GM18517 (cell line): Measurements from ENCODE around the gene FAM221B.

Experiments used
- ATAC-seq: cut with Tn5 transposase; IDR thresholded peaks from one replicate; pipeline ENCODE4 v1.9.1; 2021; ENCODE audit warnings: mild to moderate bottlenecking, moderate library complexity; ENCODE audit not compliant: unreplicated experiment

The FAM221B gene

DNA sequence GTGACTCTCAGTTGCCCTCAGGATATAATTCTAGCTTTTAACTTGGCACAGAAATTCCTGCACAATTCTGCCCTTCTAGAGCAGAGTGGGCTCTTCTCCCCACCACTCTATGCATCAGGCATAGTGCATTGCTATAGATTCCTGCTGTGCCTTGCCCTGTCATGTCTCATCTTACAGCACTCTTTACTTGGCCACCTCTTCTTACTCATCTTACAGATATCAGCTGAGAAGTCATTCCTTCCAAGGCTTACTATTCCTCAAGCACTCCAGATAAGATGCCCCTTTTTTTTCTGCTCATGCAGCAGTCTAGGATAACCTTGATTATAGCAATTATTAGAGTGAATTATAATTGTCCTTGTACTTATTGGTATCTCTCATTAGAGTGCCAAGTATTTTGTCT is 5.6 kb downstream of the FAM221B start:
- no peak for ATAC-seq

GRCh38 chr9:35820076-35820475 is 8.5 kb downstream of the FAM221B start:
- no peak for ATAC-seq

- ATAC-seq = no peak
These were observed 10.2 kb downstream of the FAM221B start for GRCh38 chr9:35818341-35818740.

DNA sequence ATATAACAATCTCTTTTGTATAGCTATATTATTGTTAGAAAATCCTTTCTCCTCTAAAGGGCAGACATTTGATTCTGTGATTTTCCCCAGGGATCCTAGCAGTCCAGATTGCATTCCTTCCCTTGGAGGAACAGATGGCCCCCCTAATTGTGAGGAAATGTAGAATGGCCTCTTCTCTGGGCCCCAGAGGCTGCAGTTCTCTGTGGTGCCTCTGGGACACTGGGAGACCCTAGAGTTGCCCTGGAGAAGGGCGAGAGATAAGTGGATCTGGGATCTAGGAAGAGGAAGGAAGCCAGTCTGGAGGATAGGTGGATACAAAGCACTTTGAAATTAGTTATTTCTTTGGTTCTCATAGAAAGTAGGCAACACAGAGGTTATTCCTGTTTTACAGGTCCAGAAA is 11.8 kb downstream of the FAM221B start:
- no peak for ATAC-seq

DNA sequence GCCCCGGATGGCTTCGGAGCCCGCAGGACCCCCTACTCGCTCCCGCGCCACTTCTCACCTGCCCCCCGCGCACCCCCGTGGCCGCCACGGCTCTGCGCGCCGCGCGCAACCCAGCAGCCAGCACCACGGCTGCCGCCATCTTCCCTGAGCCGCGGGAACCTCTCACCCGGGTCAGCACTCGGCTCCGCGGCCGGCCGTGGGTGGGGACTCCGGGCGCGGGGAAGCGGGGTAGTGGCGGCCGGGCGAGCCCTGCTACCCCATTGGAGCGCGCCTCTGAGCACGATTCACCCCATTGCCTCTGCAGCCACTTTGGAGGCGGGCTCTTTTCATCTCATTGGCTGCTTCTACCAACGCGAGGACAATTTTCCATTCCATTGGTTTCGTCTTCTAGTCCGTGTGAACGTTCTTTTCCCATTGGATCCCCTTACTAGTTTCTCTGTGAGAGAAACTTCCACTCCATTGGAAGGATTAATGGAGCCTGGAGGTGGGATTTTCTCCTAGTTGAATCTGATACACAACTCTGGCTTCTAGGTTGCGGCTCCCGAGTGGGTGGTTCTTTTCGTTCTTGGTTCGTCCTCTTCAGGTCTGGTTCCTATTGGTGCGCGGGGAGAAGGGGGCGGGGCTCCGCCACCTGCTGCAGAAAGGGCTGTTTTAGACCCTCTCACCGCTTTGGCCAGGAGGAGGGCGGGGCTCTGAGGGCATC is 13.5 kb downstream of the FAM221B start, which contains the start of gene HINT2:
HINT2 (minus strand) TSS at position 202 of the 703 bp plus-strand sequence; CDS start at position 139, 63 bp downstream.
- ATAC-seq = peak; percentile 67

- peak; percentile 32 for ATAC-seq
These were observed 14.3 kb downstream of the FAM221B start for GRCh38 chr9:35814106-35814840.

GRCh38 chr9:35813434-35814105 is 15.0 kb downstream of the FAM221B start:
- no peak for ATAC-seq

DNA sequence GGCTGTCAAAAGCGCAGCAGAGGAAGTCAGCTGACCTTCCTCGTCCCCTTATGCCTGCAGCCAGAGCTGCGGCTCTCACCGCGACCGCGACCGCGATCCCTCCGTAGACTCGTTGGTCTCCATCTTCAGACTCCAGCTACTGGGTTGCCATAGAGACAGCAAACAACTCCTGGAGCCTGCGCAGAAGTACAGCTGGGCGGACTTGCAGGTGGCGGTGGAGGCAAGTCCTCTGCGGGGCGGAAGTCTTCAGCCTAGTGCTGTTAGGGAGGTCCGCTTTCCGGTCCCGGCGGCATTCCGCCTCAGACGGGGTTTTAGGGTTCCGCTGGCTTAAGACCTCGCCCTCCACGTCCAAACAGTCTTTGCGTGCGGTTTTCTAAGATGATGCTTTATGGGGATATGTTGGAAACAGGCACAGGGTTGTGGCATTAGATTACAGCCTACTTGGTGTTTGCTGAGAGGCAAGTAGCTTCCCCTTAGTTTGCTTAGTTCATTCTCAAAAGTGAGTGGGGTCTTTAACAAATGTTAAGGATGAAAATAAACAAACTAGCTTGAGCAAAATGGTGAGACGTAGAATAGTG is 16.4 kb downstream of the FAM221B start, which contains the start of gene SPAG8:
SPAG8 (minus strand) TSS at position 238 of the 578 bp plus-strand sequence; CDS start at position 123, 115 bp downstream.
- ATAC-seq = peak; percentile 58

DNA sequence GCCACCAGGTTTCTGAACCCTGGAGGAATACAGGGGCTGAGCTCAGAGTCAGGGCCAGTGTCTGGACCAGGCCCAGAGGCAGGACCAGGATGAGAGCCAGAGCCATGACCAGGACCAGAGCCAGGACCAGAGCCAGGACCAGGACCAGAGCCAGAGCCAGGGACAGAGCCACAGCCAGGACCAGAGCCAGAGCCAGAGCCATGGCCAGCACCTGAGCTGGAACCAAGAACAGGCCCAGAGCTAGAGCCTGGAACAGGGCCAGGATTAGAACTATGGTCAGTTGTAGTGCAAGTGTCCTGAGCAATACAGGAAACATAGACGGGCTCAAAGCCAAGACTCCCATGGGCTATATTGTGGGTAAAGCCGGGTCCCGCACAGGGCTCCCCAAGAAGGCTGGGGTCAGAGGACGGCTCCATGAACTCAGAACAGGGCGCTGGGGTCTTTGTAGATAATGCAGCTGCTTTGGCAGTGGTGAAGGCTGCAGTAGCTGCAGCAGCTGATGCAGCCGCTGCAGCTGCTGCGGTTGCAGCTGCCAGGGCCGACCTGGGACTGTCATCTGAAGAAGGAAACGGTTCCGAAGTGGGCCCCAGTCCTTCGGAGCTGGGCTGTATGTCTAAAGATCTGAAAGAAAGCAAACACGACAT is 17.0 kb downstream of the FAM221B start:
- ATAC-seq = no peak

DNA sequence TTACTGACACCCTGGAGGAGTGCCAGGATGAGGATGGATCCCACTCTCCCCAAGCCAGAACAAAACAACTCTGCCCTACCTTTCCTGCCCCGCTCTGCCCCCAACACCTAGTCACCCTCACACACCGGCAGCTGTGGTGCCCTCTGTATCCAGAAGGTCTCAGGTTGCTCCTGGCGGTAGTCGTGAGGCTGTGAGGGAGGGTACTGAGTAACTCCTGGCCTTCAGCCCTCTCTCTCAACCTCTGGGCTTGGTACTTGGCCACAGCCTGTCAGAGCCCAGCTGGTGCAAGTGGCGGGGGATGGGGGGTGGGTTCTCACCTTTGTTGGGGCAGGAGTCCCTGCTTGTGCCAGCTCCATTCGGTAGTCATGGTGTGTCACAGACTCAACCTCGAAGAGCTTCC is 18.4 kb downstream of the FAM221B start:
- ATAC-seq = no peak

- ATAC-seq = no peak
These were observed 20.1 kb downstream of the FAM221B start for GRCh38 chr9:35808433-35808832.

GRCh38 chr9:35806101-35806500 is 22.4 kb downstream of the FAM221B start:
- no peak for ATAC-seq

DNA sequence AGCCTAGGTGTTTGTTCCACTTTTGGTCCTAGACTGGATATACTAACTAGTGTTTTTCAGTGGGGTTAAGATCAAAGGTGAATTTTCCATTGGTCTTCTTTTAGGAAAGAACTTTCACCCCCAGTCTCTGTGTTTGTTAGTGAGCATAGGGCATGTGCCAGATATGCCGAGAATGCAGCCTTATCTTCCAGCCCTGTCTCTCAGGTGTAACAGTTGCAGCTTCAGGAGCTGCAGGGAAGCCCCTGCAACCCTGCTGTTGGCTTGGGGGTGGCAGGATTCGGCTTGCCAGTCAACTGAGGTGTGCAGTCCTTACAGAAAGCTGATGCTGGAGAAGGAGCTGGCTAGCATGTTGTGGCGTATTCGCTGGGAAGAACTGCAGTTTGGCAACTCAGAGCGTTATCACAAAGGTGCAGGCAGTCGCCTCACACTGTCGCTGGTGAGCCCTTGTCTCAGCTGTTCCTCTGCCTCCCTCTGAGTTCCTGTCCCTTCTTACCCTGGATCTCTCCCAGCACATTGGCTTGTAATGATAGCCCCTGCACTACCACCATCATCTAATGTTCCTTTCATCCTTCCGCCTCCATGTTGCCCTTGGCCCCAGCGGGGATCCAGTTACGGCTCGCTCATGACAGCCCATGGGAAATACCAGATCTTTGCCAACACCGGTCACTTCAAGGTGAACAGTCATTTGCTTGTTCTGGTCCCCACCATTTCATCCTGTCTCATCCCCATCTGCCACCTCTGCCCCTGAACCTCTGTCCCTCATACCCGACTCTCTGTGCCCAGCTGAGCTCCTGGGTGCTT is 27.0 kb downstream of the FAM221B start:
- ATAC-seq = no peak

DNA sequence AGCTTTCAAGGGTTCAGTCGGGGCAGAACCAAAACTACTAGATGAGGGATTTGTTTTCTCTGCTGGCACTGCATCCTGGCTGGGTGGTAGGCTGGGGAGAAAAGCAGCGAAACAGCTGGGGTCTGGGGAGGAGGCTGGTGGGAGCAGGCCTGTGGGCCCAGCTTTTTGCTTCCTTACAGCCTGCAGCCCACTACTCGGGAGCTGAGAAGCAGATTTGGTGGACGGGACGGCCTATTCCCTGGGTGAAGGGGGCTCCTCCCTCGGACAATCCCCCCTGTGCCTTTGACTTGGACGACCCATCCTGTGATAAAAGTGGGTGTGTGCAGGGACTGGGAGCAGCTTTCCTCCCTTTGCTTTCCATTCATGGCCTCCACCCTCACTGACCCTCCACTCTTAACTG is 28.0 kb downstream of the FAM221B start:
- ATAC-seq = no peak

DNA sequence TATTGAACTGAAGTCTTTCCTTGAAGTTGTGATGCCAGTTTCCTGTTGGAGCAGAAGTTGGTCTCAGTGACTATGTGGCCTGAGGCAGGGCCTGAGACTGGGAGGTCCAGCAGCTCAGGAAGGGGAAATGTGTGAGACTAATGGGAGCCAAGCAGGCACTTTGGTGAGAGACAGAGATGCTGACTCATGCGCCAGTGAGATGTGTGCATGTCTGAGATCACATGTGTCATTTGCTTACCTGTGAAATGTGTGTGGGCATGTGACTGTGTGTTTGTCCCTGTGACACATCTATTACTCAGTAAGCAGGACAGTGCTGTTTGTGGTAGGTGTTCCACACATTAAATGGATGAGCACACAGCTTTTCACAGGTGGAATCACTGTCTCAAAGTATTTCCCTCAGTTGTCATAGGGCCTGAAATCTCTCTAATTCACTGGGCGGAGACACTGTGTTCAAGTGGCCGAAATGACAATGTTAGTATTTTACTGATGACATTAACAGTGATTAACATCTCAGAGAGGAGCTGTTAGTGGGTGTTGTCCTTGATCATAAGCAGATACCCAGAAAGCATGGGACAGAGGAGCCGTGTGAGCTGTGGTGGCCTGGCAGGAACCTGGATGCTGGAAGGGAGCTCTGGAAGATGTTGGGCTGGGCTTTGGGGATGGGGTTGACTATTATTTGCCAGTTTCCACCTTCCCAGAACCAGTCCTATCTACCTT is 29.7 kb downstream of the FAM221B start:
- no peak for ATAC-seq

GRCh38 chr9:35797311-35798109 is 31.0 kb downstream of the FAM221B start:
- ATAC-seq = no peak

DNA sequence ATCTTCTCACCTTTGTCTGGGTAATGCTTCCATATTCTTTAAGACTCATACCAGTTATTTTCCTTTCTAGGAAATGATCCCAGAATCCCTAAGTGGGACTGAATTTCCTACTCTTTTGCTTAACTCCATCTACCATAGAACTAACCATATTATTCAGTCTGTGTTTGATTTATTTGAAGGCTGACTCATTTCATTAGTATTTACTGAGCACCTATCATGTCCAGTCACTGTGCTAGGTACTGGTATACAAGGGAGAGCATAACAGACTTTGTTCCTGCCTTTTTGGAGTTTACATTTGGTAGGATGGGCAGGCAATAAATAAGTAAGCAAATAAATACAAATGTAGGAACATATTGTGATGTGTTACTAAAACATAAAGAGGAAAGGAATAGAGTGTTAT is 32.8 kb downstream of the FAM221B start:
- no peak for ATAC-seq

DNA sequence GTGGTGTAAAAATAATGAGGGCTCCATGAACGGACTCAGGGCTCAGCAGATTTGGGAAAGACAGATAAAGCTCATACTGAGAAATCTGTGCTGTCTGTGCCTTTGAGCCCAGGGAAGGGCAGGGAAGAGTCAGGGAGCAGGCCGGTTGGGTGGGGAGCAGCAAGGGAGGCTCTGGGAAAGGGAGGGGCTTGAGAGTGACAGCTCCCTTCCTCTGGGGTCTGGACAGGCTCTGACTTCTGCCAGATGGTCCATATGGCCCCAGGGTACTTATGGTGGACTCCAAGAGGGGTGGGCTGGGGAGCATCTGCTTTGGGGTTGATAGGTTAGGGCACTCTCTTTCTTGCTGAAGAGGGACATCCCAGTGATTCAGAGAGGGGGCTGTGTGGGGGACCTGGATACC is 35.1 kb downstream of the FAM221B start:
- no peak for ATAC-seq

DNA sequence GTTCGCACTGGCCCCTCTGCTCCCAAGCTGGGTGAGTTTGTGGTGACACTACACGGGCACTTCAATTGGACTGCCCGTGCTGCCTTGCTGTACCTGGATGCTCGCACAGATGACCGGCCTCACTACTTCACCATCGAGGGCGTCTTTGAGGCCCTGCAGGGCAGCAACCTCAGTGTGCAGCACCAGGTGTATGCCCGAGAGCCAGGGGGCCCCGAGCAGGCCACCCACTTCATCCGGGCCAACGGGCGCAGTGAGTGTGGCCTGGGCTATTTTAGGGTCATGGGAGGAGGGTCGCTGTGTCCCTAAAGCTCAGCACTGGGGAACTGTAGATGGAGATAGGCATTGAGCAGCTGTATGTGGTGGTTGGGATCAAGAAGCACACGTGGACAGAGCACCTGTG is 35.7 kb downstream of the FAM221B start:
- ATAC-seq = no peak
